GM21737 (cell line): ENCODE results near the gene HSPA6.
A peak's percentile ranks its signal among the peaks of the same experiment; 100 is the strongest.
"Not testable (repeated sequence)": the region's sequence is repeated elsewhere in the genome, so short reads cannot be mapped to it uniquely, and the experiment has no call there.

Experiments
- ATAC-seq: cut with Tn5 transposase; IDR thresholded peaks from one replicate; pipeline ENCODE4 v1.9.1; 2021; ENCODE audit warnings: mild to moderate bottlenecking, moderate library complexity; ENCODE audit not compliant: unreplicated experiment

HSPA6 gene

GRCh38 chr1:161523817-161524741 lies at the start of gene HSPA6:
HSPA6 (plus strand) TSS chr1:161524540; CDS start chr1:161524659, 119 bp downstream.
- peak; percentile 42 for ATAC-seq

DNA sequence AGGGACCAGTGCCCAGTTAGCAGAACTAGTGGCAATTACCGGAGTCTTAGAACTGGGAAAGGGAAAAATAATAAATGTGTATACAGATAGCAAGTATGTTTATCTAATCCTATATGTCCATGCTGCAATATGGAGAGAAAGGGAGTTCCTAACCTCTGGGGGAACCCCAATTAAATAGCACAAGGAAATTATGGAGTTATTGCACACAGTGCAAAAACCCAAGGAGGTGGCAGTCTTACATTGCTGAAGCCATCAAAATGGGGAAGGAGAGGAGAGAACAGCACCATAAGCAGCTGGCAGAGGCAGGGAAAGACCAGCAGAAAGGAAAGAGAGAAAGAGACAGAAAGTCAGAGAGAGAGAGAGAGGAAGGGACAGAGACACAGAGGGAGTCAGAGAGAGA lies 46.6 kb upstream of the HSPA6 start:
- ATAC-seq, result not testable (repeated sequence)

- ATAC-seq, result no peak
Measured at GRCh38 chr1:161478985-161479384, 45.4 kb upstream of the HSPA6 start.

- no peak for ATAC-seq
Measured at GRCh38 chr1:161480381-161481035, 43.8 kb upstream of the HSPA6 start.

DNA sequence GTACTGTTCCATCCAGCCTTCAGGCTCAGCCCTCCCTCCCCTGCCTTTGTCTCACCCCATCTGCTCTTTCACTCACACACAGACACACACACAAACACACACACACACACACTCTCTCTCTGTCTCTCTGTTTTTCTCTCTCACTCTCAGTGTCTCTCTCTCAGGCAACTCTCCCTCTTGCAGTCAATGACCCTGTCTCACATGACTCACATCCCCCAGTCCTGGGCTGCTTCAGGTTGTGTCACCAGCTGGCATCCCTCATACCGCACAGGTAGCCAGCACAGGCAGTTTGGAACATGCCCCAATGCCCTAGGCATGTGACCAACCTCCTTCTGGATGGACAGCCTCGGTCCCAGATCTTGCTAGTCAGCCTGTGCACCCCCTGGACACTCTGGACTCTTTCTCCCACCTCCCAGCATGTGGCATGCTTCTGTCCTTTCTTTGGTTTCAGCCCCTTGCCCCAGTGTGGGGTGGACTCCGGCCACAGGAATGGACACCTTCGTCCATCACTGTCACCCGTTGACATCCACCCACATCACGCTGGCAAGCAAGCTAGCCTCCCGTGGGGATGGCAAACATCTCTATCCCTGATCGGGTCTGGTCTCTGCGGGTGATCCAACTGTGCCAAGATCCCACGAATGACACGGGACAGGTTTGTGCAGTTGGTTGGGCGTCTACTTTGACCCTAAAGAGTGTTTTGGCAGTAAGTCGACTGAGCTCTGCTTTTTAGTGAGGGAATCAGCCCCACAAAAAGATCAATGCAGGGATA lies 42.5 kb upstream of the HSPA6 start:
- ATAC-seq, result no peak

GRCh38 chr1:161482610-161483009 lies 41.7 kb upstream of the HSPA6 start:
- ATAC-seq, result no peak

- ATAC-seq, result no peak
Measured at GRCh38 chr1:161483361-161483760, 41.0 kb upstream of the HSPA6 start.

DNA sequence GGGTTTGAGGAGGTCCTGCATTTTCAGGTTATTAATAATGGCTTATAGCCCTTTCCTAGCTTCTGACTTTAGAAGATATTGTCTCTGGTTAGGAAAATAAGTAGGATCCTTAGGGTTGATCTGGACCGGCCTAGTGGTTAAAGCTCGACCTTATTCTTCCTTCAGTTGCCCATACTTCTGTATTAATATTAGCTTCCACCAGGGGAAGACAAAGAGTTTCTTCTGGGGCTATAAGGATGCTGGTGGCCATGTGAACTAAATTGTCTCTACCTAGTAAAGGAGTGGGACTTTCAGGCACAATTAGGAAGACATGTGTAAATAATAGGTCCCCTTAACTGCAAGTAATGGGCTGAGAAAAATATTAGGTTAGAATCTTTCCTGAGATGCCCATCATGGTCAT lies 39.7 kb upstream of the HSPA6 start:
- no peak for ATAC-seq

DNA sequence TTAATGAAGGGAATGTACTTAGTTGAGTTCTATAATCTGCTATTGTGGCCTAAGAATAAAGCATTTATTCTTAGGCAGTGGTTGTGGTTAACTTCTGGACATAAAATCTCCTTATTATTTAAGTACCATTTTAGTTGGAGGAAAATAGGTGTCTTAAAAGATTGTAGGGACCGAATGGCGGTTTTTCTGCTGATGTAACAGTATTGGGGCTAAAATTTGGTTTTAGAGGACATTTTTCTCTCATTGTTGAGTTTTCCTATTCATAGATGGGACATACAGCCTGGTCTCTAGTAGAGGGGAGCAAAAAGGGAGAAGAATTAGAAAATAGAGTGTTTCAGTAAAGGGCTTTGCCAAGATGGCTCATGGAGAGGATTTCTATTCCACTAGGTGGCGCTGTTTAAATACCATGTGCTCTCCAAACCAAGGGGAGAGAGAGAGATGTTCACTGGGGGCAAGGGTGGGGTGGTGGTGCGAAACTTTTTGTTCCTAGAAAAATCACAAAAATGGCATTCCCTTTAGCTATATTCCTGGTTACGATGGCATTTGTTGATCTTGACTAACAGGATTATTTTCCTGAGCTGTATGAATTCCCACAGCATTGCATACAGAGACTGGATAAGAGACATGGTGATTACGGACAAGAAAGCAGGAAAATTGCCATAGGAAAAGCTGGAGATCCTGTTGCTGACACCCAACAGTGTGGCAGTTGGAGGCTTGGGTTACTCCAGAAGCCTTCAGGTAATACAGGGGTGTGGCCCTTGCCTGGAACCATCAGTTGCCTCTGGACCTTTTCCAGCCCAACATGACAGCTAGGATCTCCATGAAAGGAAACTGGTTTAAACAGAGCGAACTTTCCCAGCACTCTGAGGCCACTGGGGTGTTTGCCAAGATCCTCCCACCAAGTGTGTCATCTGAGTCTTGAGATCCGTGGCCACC lies 37.3 kb upstream of the HSPA6 start:
- ATAC-seq, result no peak

GRCh38 chr1:161491472-161491871 lies 32.9 kb upstream of the HSPA6 start:
- no peak for ATAC-seq

DNA sequence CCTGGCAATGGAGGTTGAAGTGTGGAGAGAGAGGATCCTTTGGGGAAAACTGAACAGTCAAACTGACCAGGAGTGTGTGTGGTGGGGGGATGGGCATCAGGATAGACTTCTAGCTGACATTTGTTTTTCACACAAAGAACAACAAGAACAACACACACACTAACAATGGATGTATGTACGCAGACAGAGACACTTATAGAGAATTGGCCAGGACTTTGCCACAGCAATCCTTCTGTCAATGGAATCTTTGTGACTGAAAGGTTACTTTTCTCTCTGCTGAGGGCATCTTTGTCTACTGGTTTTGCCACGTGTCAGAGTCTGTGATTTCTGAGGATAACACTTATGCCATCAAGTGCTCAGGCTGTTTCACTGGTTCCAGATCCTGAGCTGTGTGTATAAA lies 31.5 kb upstream of the HSPA6 start:
- ATAC-seq, result no peak

GRCh38 chr1:161494091-161494735 lies 30.1 kb upstream of the HSPA6 start:
- no peak for ATAC-seq

DNA sequence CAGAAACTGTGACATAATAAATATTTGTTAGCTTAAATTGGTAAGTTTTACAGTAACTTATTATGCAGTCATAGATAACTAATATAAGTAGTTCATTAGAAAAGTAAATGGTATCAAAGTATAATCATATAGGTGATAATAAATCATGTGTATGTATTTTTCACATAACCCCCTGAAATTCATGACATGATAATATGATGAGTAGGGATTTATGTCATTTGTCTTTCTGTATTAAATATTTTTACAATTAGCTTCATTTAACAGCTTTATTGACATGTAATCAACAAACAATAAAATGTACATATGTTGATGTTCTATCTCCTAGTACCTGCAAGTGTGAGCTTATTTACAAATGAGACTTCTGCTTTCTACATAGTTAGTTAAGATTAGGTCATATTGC lies 28.9 kb upstream of the HSPA6 start:
- no peak for ATAC-seq

DNA sequence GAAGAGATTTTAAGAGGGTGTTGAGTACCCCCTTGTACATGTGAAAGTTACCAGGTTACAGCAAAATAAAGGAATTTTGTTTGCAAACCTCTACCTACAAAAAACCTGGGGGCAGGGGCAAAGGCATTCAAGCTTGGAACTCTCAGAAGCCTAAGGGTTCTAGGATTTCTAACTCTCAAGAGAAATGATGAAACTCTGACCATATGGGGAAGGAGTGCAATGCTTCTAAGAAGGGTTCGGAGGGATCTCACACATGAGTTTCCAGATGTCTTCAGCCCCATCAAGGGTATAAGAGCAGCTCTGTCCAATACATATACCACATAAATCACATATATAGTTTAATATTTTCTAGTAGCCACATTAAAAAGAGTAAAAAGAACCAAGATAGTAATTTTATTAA lies 26.4 kb upstream of the HSPA6 start:
- ATAC-seq, result no peak

DNA sequence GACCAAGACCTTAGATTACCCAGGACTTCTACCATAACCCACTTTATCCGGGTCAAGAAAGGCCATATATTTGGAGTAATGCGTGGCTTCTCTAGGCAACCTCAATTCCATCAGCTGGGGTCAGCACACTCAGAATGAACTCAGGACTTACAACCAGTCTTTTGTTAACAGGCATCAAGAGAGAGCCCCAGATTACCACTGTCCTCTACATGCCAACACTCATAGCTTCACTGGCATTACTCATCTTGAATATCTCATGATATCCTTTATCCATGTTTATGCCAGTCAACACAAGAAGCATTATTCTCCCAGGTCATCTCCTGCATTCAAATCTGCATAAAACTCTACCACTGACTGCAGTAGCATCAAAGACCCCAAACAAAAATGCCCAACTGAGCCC lies 25.7 kb upstream of the HSPA6 start:
- ATAC-seq, result no peak

DNA sequence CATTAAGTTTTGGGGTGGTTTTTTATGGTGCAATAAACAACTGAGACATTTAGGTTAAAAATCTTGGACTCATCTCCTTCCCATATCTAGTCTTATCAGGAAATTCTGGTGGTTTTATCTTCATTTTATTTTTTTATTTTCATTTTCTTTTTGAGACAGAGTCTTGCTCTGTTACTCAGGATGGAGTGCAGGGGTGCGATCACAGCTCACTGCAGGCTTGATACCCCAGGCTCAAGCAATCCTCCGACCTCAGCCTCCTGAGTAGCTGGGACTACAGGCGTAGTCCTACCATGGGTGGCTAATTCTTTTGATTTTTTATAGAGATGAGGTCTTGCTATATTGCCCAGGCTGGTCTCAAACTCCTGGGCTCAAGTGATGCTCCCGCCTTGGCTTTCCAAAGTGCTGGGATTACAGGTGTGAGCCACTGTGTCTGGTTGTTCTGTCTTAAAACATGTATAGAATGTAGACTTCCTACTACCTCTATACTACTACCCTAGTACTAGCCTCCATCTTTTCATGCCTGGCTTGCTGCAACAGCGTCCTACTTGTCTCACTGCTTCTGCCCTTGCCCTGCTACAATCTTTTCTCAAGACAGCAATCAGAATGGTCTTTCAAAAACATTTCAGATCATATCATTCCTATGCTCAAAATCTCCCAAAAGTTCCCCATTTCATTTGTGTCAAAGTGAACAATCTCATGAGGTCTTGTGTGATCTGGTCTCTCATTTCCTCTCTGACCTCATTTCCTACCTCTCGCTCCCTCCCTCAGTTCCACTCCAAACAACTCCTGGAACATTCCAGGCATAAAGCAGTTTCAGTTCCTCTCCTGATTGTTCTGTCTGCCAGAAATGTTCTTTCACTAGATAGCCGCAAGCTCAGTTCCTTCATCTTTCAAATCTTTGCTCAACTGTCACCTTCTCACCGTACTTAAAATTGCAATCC lies 25.0 kb upstream of the HSPA6 start:
- ATAC-seq, result no peak

- no peak for ATAC-seq
Measured at GRCh38 chr1:161501234-161501633, 23.1 kb upstream of the HSPA6 start.

GRCh38 chr1:161502181-161502580 lies 22.2 kb upstream of the HSPA6 start:
- ATAC-seq, result no peak
